Panc1 (cell line): ENCODE data around the gene SLC19A1.

Source experiments
- POLR2AphosphoS5 ChIP-seq: IDR thresholded peaks from 2 replicates; pipeline ENCODE4 v1.6.1; 2012; ENCODE audit warnings: mild to moderate bottlenecking, low read depth, low read length, moderate library complexity
- TF ChIP-seq, protein P1 (sequence below): fragments of 450-650 bp; IDR thresholded peaks from 2 replicates; pipeline ENCODE4 v1.5.1; 2017; ENCODE audit warnings: mild to moderate bottlenecking

DNA sequence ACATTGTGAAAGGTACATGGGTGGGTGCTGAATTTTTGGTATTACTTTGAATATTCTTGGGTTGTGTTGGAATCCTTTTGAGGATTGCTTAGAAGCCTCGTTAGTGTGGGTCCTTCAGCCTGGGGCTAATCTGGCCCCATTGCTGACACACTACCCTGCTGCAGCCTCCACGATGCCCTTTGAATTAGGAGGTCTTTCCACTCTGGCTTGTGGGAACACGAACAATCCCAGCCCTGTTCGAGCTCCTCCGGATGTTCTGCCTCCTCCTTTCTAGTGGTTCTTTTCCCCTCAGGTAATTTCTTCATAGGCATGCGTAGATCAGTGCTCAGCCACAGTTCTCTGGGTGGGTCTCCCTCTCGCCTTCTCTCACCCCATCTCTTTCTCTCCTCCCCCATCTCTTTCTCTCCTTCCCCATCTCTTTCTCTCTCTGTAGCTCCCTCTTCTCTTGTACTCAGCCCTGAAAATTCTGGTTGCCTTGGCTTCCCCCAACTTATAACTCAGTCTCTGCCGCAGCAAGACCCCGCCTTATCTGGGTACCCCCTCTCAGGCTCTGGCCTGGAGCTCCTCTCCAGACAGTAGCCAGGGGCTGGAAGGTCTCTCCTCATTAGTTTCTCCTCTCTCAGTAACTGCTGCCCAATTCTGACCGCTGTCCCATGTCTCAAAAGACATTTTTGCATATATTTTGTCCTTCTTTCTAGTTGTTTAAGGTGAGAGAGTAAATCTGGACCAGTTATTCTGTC is 46.0 kb upstream of the SLC19A1 start:
- TF ChIP-seq, protein P1, sequence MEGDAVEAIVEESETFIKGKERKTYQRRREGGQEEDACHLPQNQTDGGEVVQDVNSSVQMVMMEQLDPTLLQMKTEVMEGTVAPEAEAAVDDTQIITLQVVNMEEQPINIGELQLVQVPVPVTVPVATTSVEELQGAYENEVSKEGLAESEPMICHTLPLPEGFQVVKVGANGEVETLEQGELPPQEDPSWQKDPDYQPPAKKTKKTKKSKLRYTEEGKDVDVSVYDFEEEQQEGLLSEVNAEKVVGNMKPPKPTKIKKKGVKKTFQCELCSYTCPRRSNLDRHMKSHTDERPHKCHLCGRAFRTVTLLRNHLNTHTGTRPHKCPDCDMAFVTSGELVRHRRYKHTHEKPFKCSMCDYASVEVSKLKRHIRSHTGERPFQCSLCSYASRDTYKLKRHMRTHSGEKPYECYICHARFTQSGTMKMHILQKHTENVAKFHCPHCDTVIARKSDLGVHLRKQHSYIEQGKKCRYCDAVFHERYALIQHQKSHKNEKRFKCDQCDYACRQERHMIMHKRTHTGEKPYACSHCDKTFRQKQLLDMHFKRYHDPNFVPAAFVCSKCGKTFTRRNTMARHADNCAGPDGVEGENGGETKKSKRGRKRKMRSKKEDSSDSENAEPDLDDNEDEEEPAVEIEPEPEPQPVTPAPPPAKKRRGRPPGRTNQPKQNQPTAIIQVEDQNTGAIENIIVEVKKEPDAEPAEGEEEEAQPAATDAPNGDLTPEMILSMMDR = no peak
- TF ChIP-seq POLR2AphosphoS5 = no peak
